H1 (cell line): ENCODE data around the gene MAP2K5. TPM values are rescaled to one million over a fixed set of nuclear protein-coding genes. Genes with fewer than 3 reads are reported as not detected.

Source experiments
- CTCF ChIA-PET: fragments of 300-600 bp; sonication (Branson Sonifier 250); formaldehyde crosslinking; loops from one replicate; lab custom pipeline; 2021; ENCODE audit not compliant: partially characterized antibody; lab: Charles Lee
- POLR2A ChIA-PET: fragments of 300-600 bp; sonication (Branson Sonifier 250); formaldehyde crosslinking; loops from one replicate; lab custom pipeline; 2021; ENCODE audit warnings: inconsistent platforms; ENCODE audit not compliant: partially characterized antibody; lab: Charles Lee
- DNase-seq, 2 experiments: peaks; one replicate each; pipeline versions ENCODE4 v3.0.0 to v3.0.0-alpha.2; 2010 to 2022; ENCODE audit warnings: low spot score in 2 of 2, low read depth in 1 of 2, mixed read lengths in 1 of 2
- FAIRE-seq: peaks from 2 replicates; lab custom pipeline; 2011; peaks lifted over from hg19 to GRCh38; lab: Jason Lieb, UNC
- H2AFZ ChIP-seq: 2 replicates; pipeline ENCODE4 v1.8.1; 2012; ENCODE audit warnings: low read length, inconsistent platforms
- H2AK5ac ChIP-seq: 2 replicates; pipeline ENCODE4 v1.6.1; 2013; ENCODE audit warnings: low read depth, low read length
- H2BK120ac ChIP-seq: replicated peaks from 2 replicates; pipeline ENCODE3; 2013; ENCODE audit warnings: low read depth, low read length, inconsistent platforms
- H2BK12ac ChIP-seq: 2 replicates; pipeline ENCODE4 v1.6.1; 2013; ENCODE audit warnings: low read depth, low read length
- H2BK15ac ChIP-seq: 2 replicates; pipeline ENCODE4 v1.6.1; 2013; ENCODE audit warnings: low read length
- H2BK20ac ChIP-seq: 2 replicates; pipeline ENCODE4 v1.6.1; 2013; ENCODE audit warnings: low read length
- H2BK5ac ChIP-seq: 2 replicates; pipeline ENCODE4 v1.6.1; 2013; ENCODE audit warnings: low read depth, low read length
- H3K14ac ChIP-seq: 2 replicates; pipeline ENCODE4 v1.6.1; 2013; ENCODE audit warnings: inconsistent platforms; ENCODE audit not compliant: insufficient read length
- H3K18ac ChIP-seq: 2 replicates; pipeline ENCODE4 v1.6.1; 2013; ENCODE audit warnings: low read length; ENCODE audit errors: extremely low read depth
- H3K23ac ChIP-seq: 2 replicates; pipeline ENCODE4 v1.6.1; 2013; ENCODE audit warnings: inconsistent platforms; ENCODE audit not compliant: insufficient read length
- H3K23me2 ChIP-seq: 2 replicates; pipeline ENCODE4 v1.6.1; 2013; ENCODE audit warnings: low read depth, low read length
- H3K27ac ChIP-seq: 2 replicates; pipeline ENCODE4 v1.6.1; 2011; ENCODE audit warnings: low read depth, low read length, inconsistent platforms
- H3K27me3 ChIP-seq, 4 experiments: replicated peaks in 1 of 4; 1 replicate in 1 of 4; 2 replicates in 3 of 4; pipeline versions ENCODE4 v1.6.1 to v1.8.1; 2011 to 2013; ENCODE audit warnings: low read length in 3 of 4, mild to moderate bottlenecking in 3 of 4, inconsistent platforms in 2 of 4, mixed read lengths in 2 of 4, moderate library complexity in 1 of 4; ENCODE audit not compliant: control insufficient read depth in 3 of 4, insufficient read depth in 3 of 4; ENCODE audit errors: extremely low read depth in 1 of 4
- H3K36me3 ChIP-seq, 4 experiments: 2 replicates each; pipeline versions ENCODE4 v1.6.1 to v1.8.1; 2011 to 2013; ENCODE audit warnings: mild to moderate bottlenecking in 4 of 4, low read length in 3 of 4, moderate library complexity in 2 of 4, control low read depth in 1 of 4, inconsistent platforms in 1 of 4; ENCODE audit not compliant: insufficient read depth in 4 of 4, control insufficient read depth in 2 of 4
- H3K4ac ChIP-seq: replicated peaks from 2 replicates; pipeline ENCODE3; 2013; ENCODE audit warnings: low read length, low read depth, mixed read lengths, inconsistent platforms; ENCODE audit not compliant: insufficient read length
- H3K4me1 ChIP-seq, 4 experiments: replicated peaks in 1 of 4; 1 replicate in 1 of 4; 2 replicates in 3 of 4; pipeline versions ENCODE4 v1.6.1 to v1.8.1; 2011 to 2013; ENCODE audit warnings: low read length in 3 of 4, inconsistent platforms in 2 of 4, mixed read lengths in 1 of 4; ENCODE audit not compliant: insufficient read depth in 4 of 4, control insufficient read depth in 3 of 4
- H3K4me2 ChIP-seq, 2 experiments: 2 replicates each; pipeline versions ENCODE4 v1.6.1 to v1.8.1; 2011 to 2013; ENCODE audit warnings: low read depth in 2 of 2, low read length in 2 of 2, control low read depth in 1 of 2, inconsistent platforms in 1 of 2, mild to moderate bottlenecking in 1 of 2; ENCODE audit not compliant: insufficient read depth in 1 of 2
- H3K4me3 ChIP-seq, 4 experiments: fragments of 200-600, 300-600 bp in 1 of 4; sonication (generic), shearing (Covaris generic), sonication (Bioruptor Twin) in 1 of 4; 2 replicates each; pipeline versions ENCODE4 v1.5.1 to v1.8.1; 2011 to 2016; ENCODE audit warnings: low read length in 4 of 4, low read depth in 3 of 4, control low read depth in 2 of 4, inconsistent platforms in 2 of 4, mild to moderate bottlenecking in 2 of 4, mixed read lengths in 1 of 4, moderate library complexity in 1 of 4; ENCODE audit not compliant: insufficient read depth in 2 of 4; ENCODE audit errors: extremely low read depth in 1 of 4
- H3K56ac ChIP-seq: replicated peaks from 2 replicates; pipeline ENCODE3; 2013; ENCODE audit warnings: low read depth, mild to moderate bottlenecking, mixed read lengths, low read length, inconsistent platforms; ENCODE audit not compliant: insufficient read length
- H3K79me1 ChIP-seq: 2 replicates; pipeline ENCODE4 v1.6.1; 2013; ENCODE audit warnings: low read depth, low read length, control low read depth
- H3K79me2 ChIP-seq, 2 experiments: 2 replicates each; pipeline versions ENCODE4 v1.6.1 to v1.8.1; 2012 to 2013; ENCODE audit warnings: low read length in 2 of 2, mild to moderate bottlenecking in 2 of 2, inconsistent platforms in 1 of 2; ENCODE audit not compliant: insufficient read depth in 2 of 2, control insufficient read depth in 1 of 2
- H3K9ac ChIP-seq, 4 experiments: replicated peaks in 1 of 4; 1 replicate in 1 of 4; 2 replicates in 3 of 4; pipeline versions ENCODE4 v1.6.1 to v1.8.1; 2011 to 2013; ENCODE audit warnings: low read depth in 3 of 4, low read length in 3 of 4, control low read depth in 2 of 4, mild to moderate bottlenecking in 2 of 4, moderate library complexity in 2 of 4, inconsistent platforms in 1 of 4; ENCODE audit errors: extremely low read depth in 1 of 4
- H3K9me3 ChIP-seq, 2 experiments: 2 replicates each; pipeline versions ENCODE4 v1.6.1 to v1.8.1; 2012 to 2013; ENCODE audit warnings: mild to moderate bottlenecking in 2 of 2, moderate library complexity in 2 of 2, control low read depth in 1 of 2, inconsistent platforms in 1 of 2, low read depth in 1 of 2, low read length in 1 of 2, mixed read lengths in 1 of 2; ENCODE audit not compliant: insufficient read depth in 2 of 2
- H4K20me1 ChIP-seq, 2 experiments: replicated peaks in 1 of 2; 2 replicates each; pipeline versions ENCODE3 to v1.8.1; 2011 to 2013; ENCODE audit warnings: inconsistent platforms in 2 of 2, low read length in 2 of 2, mild to moderate bottlenecking in 1 of 2; ENCODE audit not compliant: insufficient read depth in 2 of 2, control insufficient read depth in 1 of 2
- H4K5ac ChIP-seq: 2 replicates; pipeline ENCODE4 v1.6.1; 2013; ENCODE audit warnings: low read length, low read depth, mixed read lengths, inconsistent platforms; ENCODE audit not compliant: insufficient read length
- H4K8ac ChIP-seq: 2 replicates; pipeline ENCODE4 v1.8.0; 2013; ENCODE audit warnings: mild to moderate bottlenecking, moderate library complexity, low read length, inconsistent platforms; ENCODE audit not compliant: insufficient read depth; ENCODE audit errors: extremely low read depth
- H4K91ac ChIP-seq: replicated peaks from 2 replicates; pipeline ENCODE3; 2013; ENCODE audit warnings: low read length, mixed read lengths, inconsistent platforms; ENCODE audit not compliant: insufficient read length
- FOSL1 ChIP-seq: IDR thresholded peaks from 2 replicates; pipeline ENCODE4 v1.6.1; 2011; ENCODE audit warnings: mild to moderate bottlenecking, low read depth, low read length, moderate library complexity; ENCODE audit not compliant: insufficient read depth
- GTF2F1 ChIP-seq: IDR thresholded peaks from 2 replicates; pipeline ENCODE4 v1.6.1; 2012; ENCODE audit warnings: low read depth, low read length, improper control_type of control experiment, borderline replicate concordance
- JUND ChIP-seq: IDR thresholded peaks from 2 replicates; pipeline ENCODE4 v1.6.1; 2011; ENCODE audit warnings: mild to moderate bottlenecking, improper control_type of control experiment, low read length
- POU5F1 ChIP-seq: IDR thresholded peaks from 2 replicates; pipeline ENCODE4 v1.6.1; 2011; ENCODE audit warnings: low read depth, mild to moderate bottlenecking, low read length, moderate library complexity
- RNF2 ChIP-seq: fragments of 200-900, 300-1000 bp; sonication (generic); IDR thresholded peaks from 2 replicates; pipeline ENCODE4 v1.7.1; 2016; ENCODE audit warnings: borderline replicate concordance, low read depth, mild to moderate bottlenecking, antibody characterized with exemption, low read length; ENCODE audit not compliant: poor library complexity, severe bottlenecking; ENCODE audit errors: missing control alignments
- SIN3A ChIP-seq, 2 experiments: IDR thresholded peaks in 1 of 2; conservative IDR thresholded peaks in 1 of 2; 2 replicates each; pipeline ENCODE4 v1.6.1; 2011 to 2012; ENCODE audit warnings: low read length in 2 of 2, improper control_type of control experiment in 1 of 2, low read depth in 1 of 2, mild to moderate bottlenecking in 1 of 2
- SIRT6 ChIP-seq: IDR thresholded peaks from one replicate; pipeline ENCODE4 v1.7.1; 2012; ENCODE audit warnings: low read length, inconsistent platforms
- SP1 ChIP-seq: IDR thresholded peaks from 2 replicates; pipeline ENCODE4 v1.6.1; 2011; ENCODE audit warnings: low read depth, low read length
- YY1 ChIP-seq: IDR thresholded peaks from 2 replicates; pipeline ENCODE4 v1.6.1; 2011; ENCODE audit warnings: low read depth, mild to moderate bottlenecking, low read length
- polyA plus RNA-seq, 7 experiments: library from polyadenylated mRNA; depleted of rRNA in 3 of 7; stranded (reverse) in 5 of 7; unstranded in 2 of 7; fragments of >200 nt in 5 of 7; fragments of 200-250 nt in 2 of 7; gene quantifications; 1 replicate in 5 of 7; 2 replicates in 1 of 7; 4 replicates in 1 of 7; pipeline versions ENCODE4 v1.2.1 to v1.2.3, GENCODE V29; 2011 to 2013; ENCODE audit warnings: missing spikeins in 2 of 7, mixed read lengths in 2 of 7
- total RNA-seq: library from RNA; stranded (reverse); fragmentation: NEBNext Ultra II Directional; extraction: Animal tissue kit (Norgen Biotek cat#: 25700); gene quantifications from 2 replicates; pipeline ENCODE4 v1.2.1, GENCODE V29; 2021

Gene MAP2K5
- total and polyA plus RNA-seq, 2 of the 8 experiments (the other 6 are each of a cell fraction or from before 2014, with no cell fraction given): 4.4 to 15.8 TPM

DNA sequence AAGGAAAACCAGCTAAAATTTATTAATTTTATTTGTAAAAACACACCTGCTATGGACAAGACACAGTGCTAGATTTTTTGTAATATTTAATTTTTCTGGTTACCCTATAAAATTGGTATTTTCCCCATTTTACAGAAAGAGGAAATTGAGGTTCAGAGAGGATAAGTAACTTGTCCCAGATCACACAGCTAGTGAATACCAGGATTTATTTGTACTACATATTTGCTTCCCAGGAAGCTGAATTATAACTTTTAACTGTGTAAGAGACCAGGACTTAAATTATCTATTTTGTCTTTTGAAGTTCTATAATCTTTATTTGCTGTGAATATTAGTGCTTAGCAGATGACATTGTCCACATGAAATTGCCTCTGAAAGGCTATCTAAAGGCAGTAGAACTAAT is 49.7 kb downstream of the MAP2K5 start:
- Histone ChIP-seq H4K20me1 (no peaks in the 10 kb centered on the region), H2BK15ac (no peak overlapping the region), H3K23me2 (no peaks in the 10 kb centered on the region), H3K18ac (no peak overlapping the region), H3K79me2 (no peaks in the 10 kb centered on the region), H3K9ac (no peak overlapping the region), H3K56ac (no peak overlapping the region), H4K91ac (no peak overlapping the region), H2BK5ac (no peak overlapping the region), H2AK5ac (no peak overlapping the region), H3K36me3 (peaks cover 2 to 8% (median 6%) of the 10 kb centered on the region in 4 experiments; a peak in 5 of 8 replicates), H2BK120ac (no peak overlapping the region), H3K27me3 (no peaks in the 10 kb centered on the region), H3K4me2 (no peak overlapping the region), H2AFZ (no peak overlapping the region), H3K23ac (no peak overlapping the region), H3K79me1 (no peaks in the 10 kb centered on the region), H3K27ac (no peak overlapping the region), H4K8ac (no peak overlapping the region), H3K4me1 (no peaks in the 10 kb centered on the region), H2BK12ac (no peak overlapping the region), H3K4me3 (no peak overlapping the region), H2BK20ac (no peak overlapping the region), H3K9me3 (no peaks in the 10 kb centered on the region), H4K5ac (no peak overlapping the region), H3K4ac (no peak overlapping the region), H3K14ac (no peak overlapping the region)
- ChIA-PET CTCF (interaction anchor here (0.6 to 1.3 kb wide), 4 partner anchors 11 to 64 kb away, joined by 3 read pairs; no protein-coding TSS in a partner anchor), POLR2A (interaction anchor here (1.5 kb wide), 1 partner anchor 71 kb away, joined by 3 read pairs; no protein-coding TSS in a partner anchor)
- TF ChIP-seq SP1: no peak
- TF ChIP-seq SIRT6: no peak
- TF ChIP-seq JUND: no peak
- no peak for TF ChIP-seq RNF2
- TF ChIP-seq POU5F1: no peak
- TF ChIP-seq GTF2F1: no peak
- TF ChIP-seq YY1: no peak
- no peak for TF ChIP-seq SIN3A (conservative IDR thresholded peaks at IDR 0.05 in 1 of 2, IDR thresholded peaks at IDR 0.05 in 1 of 2; ENCODE audit: low read depth in 1 of 2, low read length in 2 of 2)
- TF ChIP-seq FOSL1: no peak
- no peak for DNase-seq
- no peak for FAIRE-seq
